ENCODE data around the gene NDUFAF3.

DNA sequence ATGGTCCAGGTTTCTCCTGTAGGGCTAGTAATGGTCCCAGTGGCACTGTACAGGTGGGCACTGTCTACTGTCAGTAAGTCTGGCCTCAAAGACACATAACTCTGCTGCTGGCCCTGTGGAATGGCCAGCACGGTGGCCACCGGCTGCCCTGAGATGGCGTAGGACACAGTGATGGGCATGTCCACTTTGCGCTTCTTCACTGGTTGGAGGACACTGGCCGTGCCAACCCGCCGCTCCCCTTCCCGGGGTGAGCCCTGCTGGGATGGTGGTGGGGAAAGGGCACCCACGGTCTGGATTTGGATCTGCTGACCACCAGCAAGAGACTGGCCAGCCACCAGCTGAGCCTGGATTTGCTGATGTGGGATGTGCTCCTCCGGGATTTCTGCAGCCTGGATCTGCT is 35.3 kb downstream of the NDUFAF3 start:
- TF ChIP-seq, protein P1, sequence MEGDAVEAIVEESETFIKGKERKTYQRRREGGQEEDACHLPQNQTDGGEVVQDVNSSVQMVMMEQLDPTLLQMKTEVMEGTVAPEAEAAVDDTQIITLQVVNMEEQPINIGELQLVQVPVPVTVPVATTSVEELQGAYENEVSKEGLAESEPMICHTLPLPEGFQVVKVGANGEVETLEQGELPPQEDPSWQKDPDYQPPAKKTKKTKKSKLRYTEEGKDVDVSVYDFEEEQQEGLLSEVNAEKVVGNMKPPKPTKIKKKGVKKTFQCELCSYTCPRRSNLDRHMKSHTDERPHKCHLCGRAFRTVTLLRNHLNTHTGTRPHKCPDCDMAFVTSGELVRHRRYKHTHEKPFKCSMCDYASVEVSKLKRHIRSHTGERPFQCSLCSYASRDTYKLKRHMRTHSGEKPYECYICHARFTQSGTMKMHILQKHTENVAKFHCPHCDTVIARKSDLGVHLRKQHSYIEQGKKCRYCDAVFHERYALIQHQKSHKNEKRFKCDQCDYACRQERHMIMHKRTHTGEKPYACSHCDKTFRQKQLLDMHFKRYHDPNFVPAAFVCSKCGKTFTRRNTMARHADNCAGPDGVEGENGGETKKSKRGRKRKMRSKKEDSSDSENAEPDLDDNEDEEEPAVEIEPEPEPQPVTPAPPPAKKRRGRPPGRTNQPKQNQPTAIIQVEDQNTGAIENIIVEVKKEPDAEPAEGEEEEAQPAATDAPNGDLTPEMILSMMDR (IDR thresholded peaks at IDR 0.05) = no peak
- TF ChIP-seq POLR2A (IDR thresholded peaks at IDR 0.05) = no peak
- TF ChIP-seq EP300 (IDR thresholded peaks at IDR 0.05) = no peak
